Breast epithelium (tissue), 3 donors: ENCODE measurements around the gene SELP.

Experiments used
- CTCF ChIP-seq, 3 donors: fragments of 450-650 bp; IDR thresholded peaks; one replicate each; pipeline ENCODE4 v1.5.1; 2016 to 2017; ENCODE audit warnings: antibody characterized with exemption in 3 of 3, mild to moderate bottlenecking in 3 of 3, moderate library complexity in 3 of 3
- POLR2A ChIP-seq: fragments of 450-650 bp; IDR thresholded peaks from one replicate; pipeline ENCODE4 v1.6.1; 2016; ENCODE audit warnings: antibody characterized with exemption, mild to moderate bottlenecking, moderate library complexity

DNA sequence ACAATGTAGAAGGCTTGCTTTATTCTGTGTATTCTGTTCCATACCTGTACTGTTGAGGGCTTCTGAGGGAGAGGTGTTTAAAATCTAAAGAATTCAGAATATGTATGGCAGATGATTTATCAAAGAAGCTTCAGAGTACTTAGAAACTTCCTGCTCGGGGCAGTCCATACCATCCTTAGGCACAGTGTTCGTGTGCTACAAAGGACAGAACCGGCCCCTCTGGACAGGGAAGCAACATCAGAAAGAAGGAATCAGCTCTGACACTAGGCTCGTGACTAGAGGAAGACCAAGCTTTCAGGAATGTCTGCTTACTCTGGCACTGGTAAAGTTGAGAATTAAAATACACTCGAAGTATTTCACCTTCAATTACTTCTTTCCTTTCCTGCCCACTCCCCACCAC lies 14.1 kb downstream of the SELP start:
- no peak for TF ChIP-seq POLR2A
- no peak for TF ChIP-seq CTCF (IDR thresholded peaks at IDR 0.05)
